GM06990 (cell line): ENCODE results near the gene INPP5K.
"Not testable (repeated sequence)": the region's sequence is repeated elsewhere in the genome, so short reads cannot be mapped to it uniquely, and the experiment has no call there.

Experiments
- DNase-seq: peaks from one replicate; pipeline ENCODE4 v3.0.0-alpha.2; 2011; ENCODE audit not compliant: insufficient read length; ENCODE audit errors: extremely low read depth
- H3K27me3 ChIP-seq: replicated peaks from 2 replicates; pipeline ENCODE4 v1.6.0; 2011; ENCODE audit warnings: low read length; ENCODE audit not compliant: control insufficient read depth, insufficient read depth
- H3K36me3 ChIP-seq: 2 replicates; pipeline ENCODE4 v1.5.1; 2011; ENCODE audit warnings: low read length; ENCODE audit not compliant: control insufficient read depth, insufficient read depth
- H3K4me3 ChIP-seq: replicated peaks from 2 replicates; pipeline ENCODE4 v1.5.1; 2011; ENCODE audit warnings: low read depth, mild to moderate bottlenecking, control low read depth, low read length
- TF ChIP-seq, protein P1 (sequence below): IDR thresholded peaks from 2 replicates; pipeline ENCODE4 v1.5.1; 2011; ENCODE audit warnings: low read length, control low read depth, mild to moderate bottlenecking, inconsistent platforms; ENCODE audit not compliant: insufficient read depth, poor library complexity, severe bottlenecking

INPP5K gene

DNA sequence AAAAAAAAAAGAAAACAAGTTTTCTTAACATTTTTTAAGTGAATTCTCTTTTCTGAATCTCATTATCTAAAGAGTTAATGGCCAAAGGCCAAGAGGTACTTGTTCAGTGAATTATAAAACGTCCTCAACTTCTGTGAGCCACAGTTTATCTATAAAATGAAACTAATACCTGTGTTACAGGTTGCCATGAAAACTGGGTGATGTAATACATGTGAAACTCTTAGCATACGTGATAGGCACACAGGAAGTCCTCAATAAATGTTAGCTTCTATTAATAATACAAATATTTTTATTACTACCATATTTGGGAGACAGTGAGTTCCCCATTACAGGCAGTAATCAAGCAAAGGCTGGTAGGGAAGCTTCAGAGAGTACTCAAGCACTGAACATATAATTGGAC, 13.5 kb upstream of the INPP5K start:
- H3K36me3 ChIP-seq = peaks cover 28% of the 10 kb centered on the region
- no peaks in the 10 kb centered on the region for H3K27me3 ChIP-seq
- TF ChIP-seq, protein P1, sequence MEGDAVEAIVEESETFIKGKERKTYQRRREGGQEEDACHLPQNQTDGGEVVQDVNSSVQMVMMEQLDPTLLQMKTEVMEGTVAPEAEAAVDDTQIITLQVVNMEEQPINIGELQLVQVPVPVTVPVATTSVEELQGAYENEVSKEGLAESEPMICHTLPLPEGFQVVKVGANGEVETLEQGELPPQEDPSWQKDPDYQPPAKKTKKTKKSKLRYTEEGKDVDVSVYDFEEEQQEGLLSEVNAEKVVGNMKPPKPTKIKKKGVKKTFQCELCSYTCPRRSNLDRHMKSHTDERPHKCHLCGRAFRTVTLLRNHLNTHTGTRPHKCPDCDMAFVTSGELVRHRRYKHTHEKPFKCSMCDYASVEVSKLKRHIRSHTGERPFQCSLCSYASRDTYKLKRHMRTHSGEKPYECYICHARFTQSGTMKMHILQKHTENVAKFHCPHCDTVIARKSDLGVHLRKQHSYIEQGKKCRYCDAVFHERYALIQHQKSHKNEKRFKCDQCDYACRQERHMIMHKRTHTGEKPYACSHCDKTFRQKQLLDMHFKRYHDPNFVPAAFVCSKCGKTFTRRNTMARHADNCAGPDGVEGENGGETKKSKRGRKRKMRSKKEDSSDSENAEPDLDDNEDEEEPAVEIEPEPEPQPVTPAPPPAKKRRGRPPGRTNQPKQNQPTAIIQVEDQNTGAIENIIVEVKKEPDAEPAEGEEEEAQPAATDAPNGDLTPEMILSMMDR = no peak
- no peak for DNase-seq
- H3K4me3 ChIP-seq = no peak overlapping the region

DNA sequence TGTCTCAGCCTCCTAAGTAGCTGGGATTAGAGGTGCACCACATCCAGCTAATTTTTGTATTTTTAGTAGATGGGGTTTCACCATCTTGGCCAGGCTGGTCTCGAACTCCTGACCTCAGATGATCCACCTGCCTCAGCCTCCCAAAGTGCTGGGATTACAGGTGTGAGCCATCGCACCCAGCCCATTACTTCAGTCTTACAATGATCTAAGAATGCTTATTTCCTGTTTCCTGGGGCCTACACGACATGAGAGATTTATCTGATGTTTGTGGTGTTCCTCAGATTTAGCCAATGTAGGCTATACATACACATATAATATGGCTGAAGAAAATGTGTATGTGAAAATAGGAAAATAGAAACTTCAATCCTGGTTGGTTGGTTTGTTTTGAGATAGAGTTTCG, 10.5 kb upstream of the INPP5K start:
- not testable (repeated sequence) for H3K4me3 ChIP-seq, DNase-seq, H3K27me3 ChIP-seq
- H3K36me3 ChIP-seq = peaks cover 11% of the 10 kb centered on the region

DNA sequence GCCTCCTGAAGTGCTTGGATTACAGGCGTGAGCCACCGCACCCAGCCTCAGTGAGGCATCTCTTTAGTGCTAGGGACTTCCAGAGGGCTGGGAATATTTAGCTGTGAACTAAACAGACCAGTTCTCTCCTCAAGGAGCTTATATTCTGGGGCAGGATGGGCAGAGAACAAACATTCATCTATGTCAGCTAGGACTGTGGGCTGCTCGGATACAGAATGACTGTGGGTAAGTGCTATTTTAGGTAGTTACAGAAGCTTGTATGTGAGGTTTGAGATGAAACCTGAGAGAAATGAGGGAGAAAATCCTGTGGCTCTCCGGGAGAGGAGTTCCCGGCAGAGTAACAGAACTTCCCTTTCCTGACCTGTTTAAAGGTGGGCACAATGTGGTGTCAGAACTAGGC, 6.2 kb upstream of the INPP5K start:
- TF ChIP-seq, protein P1 = no peak
- DNase-seq = no peak
- peaks cover 8% of the 10 kb centered on the region for H3K36me3 ChIP-seq
- H3K27me3 ChIP-seq = no peaks in the 10 kb centered on the region
- no peak overlapping the region for H3K4me3 ChIP-seq

DNA sequence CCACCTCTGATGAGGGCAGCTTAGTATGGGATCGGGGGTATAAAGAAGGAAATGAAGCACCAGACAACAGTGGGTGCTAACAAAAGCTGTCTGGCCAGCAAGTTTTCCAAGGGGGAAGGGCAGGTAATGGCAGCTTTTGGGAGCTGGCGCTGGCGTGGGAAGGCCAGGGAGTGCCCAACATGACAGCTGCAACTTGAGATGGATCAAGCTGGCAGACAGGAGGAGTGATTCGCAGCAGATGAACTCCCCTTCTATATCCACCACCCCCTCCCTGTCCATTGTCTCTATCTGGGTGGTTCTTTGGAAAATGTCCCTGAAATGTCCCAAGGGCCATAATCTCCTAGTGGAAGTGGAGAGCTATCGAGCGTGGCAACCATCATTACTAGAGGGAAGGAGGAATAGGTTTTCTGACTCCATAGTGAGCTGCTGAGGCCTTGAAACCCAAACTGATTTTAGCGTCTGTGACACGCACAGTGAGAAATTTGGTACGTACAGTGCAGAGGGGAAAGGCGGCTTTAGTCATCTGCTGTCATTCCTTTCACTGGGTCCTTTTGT, 4.8 kb upstream of the INPP5K start:
- DNase-seq = no peak
- peaks cover 8% of the 10 kb centered on the region for H3K36me3 ChIP-seq
- H3K27me3 ChIP-seq = no peaks in the 10 kb centered on the region
- TF ChIP-seq, protein P1 = no peak
- no peak overlapping the region for H3K4me3 ChIP-seq

DNA sequence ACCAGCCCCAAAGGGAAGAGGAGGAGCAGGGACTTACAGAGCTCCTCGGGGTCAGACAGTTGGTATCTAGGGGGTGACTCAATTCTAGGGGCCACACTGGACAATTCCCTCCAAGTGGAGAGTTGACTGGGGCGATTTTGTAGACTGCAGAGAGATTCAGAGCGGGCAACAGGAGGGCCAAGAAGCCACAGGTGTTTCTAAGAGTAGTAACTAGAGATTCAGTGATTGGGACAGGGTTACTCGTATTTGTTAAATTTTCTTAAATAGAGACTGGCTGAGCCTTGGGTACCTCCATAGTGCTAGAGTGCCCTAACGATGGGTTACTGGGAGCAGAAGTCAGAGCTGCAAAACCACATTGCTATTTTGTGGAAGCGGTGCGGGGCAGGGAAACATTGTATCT, 3.3 kb upstream of the INPP5K start:
- Histone ChIP-seq H3K27me3 (no peaks in the 10 kb centered on the region), H3K36me3 (peaks cover 6% of the 10 kb centered on the region), H3K4me3 (no peak overlapping the region)
- DNase-seq = no peak
- TF ChIP-seq, protein P1 = no peak

DNA sequence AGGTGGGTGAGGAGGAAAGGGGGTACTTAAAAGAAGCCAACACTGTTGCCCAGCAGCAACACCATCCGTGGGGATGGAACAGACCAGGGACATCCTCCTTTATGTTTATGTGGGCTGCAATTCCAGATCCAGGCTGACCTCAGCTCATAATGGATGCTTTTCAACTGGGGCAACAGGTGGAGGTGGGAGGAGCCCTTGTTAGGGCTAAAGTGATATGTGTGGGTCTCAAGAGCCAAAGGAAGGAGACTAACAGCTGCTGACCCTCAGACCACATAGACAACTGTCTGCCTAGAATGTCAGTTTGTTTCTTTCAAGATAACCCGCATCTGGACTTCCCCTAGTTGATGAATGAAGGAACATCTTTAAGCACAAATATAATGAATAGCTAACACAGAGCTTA, 2.0 kb upstream of the INPP5K start:
- Histone ChIP-seq H3K36me3 (peaks cover 5% of the 10 kb centered on the region), H3K4me3 (no peak overlapping the region), H3K27me3 (no peaks in the 10 kb centered on the region)
- TF ChIP-seq, protein P1 = no peak
- DNase-seq = no peak
